ENCODE measurements around the gene JUNB. TPM values are rescaled to one million over a fixed set of nuclear protein-coding genes. Genes with fewer than 3 reads are reported as not detected.
"Not testable (repeated sequence)": the region's sequence is repeated elsewhere in the genome, so short reads cannot be mapped to it uniquely, and the experiment has no call there.

The JUNB gene
- total RNA-seq, 1 donor from 2014 or later: 25.0 TPM

- no peak for ATAC-seq
- intact Hi-C loops (cut with DNase I): no loop called here
- no peak for DNase-seq (ENCODE audit: missing footprints)
These were observed 4.3 kb upstream of the JUNB start for GRCh38 chr19:12786952-12787351.

- ATAC-seq (no peak), DNase-seq (ENCODE audit: missing footprints) (no peak)
- intact Hi-C loops (cut with DNase I): no loop called here
These were observed 3.8 kb upstream of the JUNB start for GRCh38 chr19:12787458-12787857.

GRCh38 chr19:12788042-12788681 lies 3.1 kb upstream of the JUNB start:
- no peak for DNase-seq (ENCODE audit: missing footprints)
- ATAC-seq: no peak
- intact Hi-C loops (cut with DNase I): no loop called here

GRCh38 chr19:12788682-12789097 lies 2.6 kb upstream of the JUNB start:
- DNase-seq (ENCODE audit: missing footprints) (peak; percentile 92), ATAC-seq (no peak)
- intact Hi-C loops (cut with DNase I): no loop called here

- intact Hi-C loops (cut with DNase I): no loop called here
- DNase-seq (ENCODE audit: missing footprints) (no peak), ATAC-seq (no peak)
These were observed 2.0 kb upstream of the JUNB start for GRCh38 chr19:12789098-12789903.

GRCh38 chr19:12789904-12790619 lies 1.2 kb upstream of the JUNB start:
- DNase-seq (ENCODE audit: missing footprints) (peak; percentile 99), ATAC-seq (peak; percentile 68)
- intact Hi-C loops (cut with DNase I): loop anchor here (2.0 kb wide), 1 partner anchor 53 kb away; the partner anchor contains the start of gene GET3

- no peak for DNase-seq (ENCODE audit: missing footprints)
- intact Hi-C loops (cut with DNase I): loop anchor here (2.0 kb wide), 1 partner anchor 54 kb away; the partner anchor contains the start of gene GET3
- ATAC-seq: no peak
These were observed 500 bp upstream of the JUNB start for GRCh38 chr19:12790628-12791344.

- no peak for ATAC-seq
- intact Hi-C loops (cut with DNase I): no loop called here
- DNase-seq (ENCODE audit: missing footprints): peak; percentile 91
These were observed 966 bp downstream of the JUNB start for GRCh38 chr19:12792051-12792852.

- ATAC-seq: no peak
- intact Hi-C loops (cut with DNase I): no loop called here
- DNase-seq (ENCODE audit: missing footprints): no peak
These were observed 1.6 kb downstream of the JUNB start for GRCh38 chr19:12792853-12793289.

GRCh38 chr19:12793290-12794195 lies 2.3 kb downstream of the JUNB start:
- peak; percentile 53 for ATAC-seq
- DNase-seq (ENCODE audit: missing footprints): peak; percentile 95
- intact Hi-C loops (cut with DNase I): no loop called here

GRCh38 chr19:12794196-12794941 lies 3.1 kb downstream of the JUNB start:
- ATAC-seq: no peak
- DNase-seq (ENCODE audit: missing footprints): no peak
- intact Hi-C loops (cut with DNase I): no loop called here

GRCh38 chr19:12794971-12795381 lies 3.7 kb downstream of the JUNB start:
- intact Hi-C loops (cut with DNase I): no loop called here
- DNase-seq (ENCODE audit: missing footprints): no peak
- ATAC-seq: no peak

GRCh38 chr19:12796146-12797071 lies 5.1 kb downstream of the JUNB start:
- ATAC-seq (peak; percentile 21), DNase-seq (ENCODE audit: missing footprints) (peak; percentile 90)
- intact Hi-C loops (cut with DNase I): loop anchor here (1.0 to 2.0 kb wide), 2 partner anchors 19 to 30 kb away; no protein-coding TSS in a partner anchor

- no peak for DNase-seq (ENCODE audit: missing footprints)
- intact Hi-C loops (cut with DNase I): loop anchor here (2.0 kb wide), 1 partner anchor 30 kb away; no protein-coding TSS in a partner anchor
- no peak for ATAC-seq
These were observed 5.9 kb downstream of the JUNB start for GRCh38 chr19:12797141-12797587.

GRCh38 chr19:12797607-12798006 lies 6.3 kb downstream of the JUNB start:
- DNase-seq (ENCODE audit: missing footprints); ATAC-seq: not testable (repeated sequence)
- intact Hi-C loops (cut with DNase I): loop anchor here (2.0 kb wide), 1 partner anchor 31 kb away; no protein-coding TSS in a partner anchor

All from Right ventricle myocardium inferior (tissue), 1 donor.